22Rv1 (cell line): Measurements from ENCODE around the gene HS6ST3.

ENCODE experiments used
- H3K27ac ChIP-seq: fragments of 450-650 bp; 2 replicates; pipeline ENCODE4 v1.5.1; 2017
- ZFX ChIP-seq: fragments of 450-650 bp; IDR thresholded peaks from 2 replicates; pipeline ENCODE4 v1.6.1; 2017; ENCODE audit warnings: antibody characterized with exemption, borderline replicate concordance
- TF ChIP-seq, protein P1 (sequence below): fragments of 450-650 bp; IDR thresholded peaks from 2 replicates; pipeline ENCODE4 v1.5.1; 2017; ENCODE audit warnings: mild to moderate bottlenecking

HS6ST3 gene

DNA sequence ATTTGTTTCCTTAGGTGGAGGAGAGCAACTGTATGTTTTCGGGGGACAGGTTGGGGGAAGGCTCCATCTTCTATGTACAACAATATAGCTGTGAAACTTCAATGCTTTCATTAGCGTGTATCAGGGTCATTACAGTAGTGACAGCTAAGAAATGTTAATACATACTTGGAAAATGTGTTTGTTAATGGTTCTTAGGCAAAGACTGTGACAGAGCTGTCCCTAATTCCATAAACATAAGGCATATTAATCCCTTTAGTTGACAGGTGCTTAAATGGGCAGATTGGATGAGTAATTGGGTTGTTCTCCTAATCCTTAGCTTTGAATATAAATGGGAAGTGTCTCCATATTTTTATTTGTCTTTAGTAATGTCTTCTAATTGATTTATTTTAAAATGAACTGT lies 313.7 kb downstream of the HS6ST3 start:
- TF ChIP-seq ZFX = no peak
- TF ChIP-seq, protein P1, sequence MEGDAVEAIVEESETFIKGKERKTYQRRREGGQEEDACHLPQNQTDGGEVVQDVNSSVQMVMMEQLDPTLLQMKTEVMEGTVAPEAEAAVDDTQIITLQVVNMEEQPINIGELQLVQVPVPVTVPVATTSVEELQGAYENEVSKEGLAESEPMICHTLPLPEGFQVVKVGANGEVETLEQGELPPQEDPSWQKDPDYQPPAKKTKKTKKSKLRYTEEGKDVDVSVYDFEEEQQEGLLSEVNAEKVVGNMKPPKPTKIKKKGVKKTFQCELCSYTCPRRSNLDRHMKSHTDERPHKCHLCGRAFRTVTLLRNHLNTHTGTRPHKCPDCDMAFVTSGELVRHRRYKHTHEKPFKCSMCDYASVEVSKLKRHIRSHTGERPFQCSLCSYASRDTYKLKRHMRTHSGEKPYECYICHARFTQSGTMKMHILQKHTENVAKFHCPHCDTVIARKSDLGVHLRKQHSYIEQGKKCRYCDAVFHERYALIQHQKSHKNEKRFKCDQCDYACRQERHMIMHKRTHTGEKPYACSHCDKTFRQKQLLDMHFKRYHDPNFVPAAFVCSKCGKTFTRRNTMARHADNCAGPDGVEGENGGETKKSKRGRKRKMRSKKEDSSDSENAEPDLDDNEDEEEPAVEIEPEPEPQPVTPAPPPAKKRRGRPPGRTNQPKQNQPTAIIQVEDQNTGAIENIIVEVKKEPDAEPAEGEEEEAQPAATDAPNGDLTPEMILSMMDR = no peak
- no peak overlapping the region for H3K27ac ChIP-seq

DNA sequence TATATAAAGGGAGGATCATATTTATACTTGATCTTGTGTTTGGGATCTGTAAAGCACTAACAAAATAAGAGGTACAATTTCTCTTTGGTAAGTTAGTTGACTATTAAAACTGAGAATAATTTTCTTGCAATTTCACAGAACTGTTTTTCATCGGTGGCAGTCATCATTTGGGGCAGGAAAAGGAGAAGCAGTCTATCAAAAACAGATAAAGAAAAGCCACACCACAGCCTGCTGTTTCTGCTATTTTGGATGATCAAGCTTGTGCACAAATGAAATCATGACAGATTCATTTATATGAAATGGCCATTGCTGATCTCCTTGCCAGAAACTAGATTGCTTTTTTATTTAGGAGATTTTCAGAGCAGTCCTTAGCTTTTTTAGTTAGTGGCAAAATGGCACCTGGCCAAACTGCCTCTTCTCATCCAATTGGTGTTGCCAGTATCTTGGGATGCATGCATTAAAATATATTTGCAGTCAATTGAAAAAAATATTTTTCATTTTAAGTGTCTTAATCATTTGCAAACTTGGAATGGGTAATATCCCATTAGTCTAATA lies 326.0 kb downstream of the HS6ST3 start:
- H3K27ac ChIP-seq = no peak overlapping the region
- TF ChIP-seq ZFX = no peak
- TF ChIP-seq, protein P1 = no peak

DNA sequence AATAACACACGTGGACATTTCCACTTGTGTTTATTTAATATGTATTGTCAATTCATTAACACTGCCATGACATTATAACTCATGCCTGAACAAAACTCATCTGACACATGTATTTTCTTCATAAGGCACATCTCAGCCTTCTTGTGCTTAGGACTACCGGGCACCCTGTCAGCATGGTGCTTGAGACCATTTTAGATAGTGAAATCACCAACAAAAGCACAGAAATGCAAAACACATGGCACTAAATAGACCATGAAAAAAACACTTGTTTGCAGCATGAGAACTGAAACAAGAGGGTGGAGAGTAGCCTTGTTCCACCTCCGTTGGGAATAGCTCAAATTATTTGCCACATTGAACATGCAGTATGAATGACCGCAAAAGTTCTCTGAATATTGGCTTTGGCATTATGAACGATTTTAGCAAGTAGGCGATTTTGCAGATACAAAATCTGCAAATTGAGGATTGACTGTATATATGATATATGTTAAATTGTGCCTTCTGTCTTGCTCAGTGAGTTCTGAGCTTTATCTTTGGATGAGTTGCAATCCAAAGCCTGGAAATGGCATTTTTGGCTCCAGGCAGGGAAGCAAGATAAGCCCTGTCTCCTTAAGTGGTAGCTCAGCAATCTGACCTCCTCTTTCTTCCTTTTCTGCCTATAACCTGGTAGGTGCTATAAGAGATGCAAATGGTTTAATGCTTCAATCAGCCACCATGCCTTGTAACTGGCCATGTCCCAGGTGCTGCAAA lies 328.2 kb downstream of the HS6ST3 start:
- TF ChIP-seq, protein P1 = no peak
- no peak for TF ChIP-seq ZFX
- no peak overlapping the region for H3K27ac ChIP-seq

DNA sequence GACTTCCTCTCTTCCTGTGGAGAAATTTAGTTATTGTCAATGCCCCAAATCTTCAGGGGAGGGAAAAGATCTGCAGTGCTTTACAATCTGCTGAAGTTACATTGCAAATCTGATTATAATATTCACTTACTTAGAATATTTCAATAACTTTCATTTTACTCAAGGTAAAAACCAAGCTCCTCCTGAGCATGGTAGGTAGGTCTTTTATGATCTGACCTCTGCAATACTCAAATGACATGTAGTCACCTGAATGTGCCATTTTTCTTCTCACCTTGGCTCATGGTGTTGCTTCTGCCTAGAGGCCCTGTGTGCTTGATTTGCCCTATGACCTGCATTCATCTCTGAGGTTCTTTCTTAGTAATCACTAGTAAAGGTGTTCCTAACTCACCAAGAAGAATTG lies 331.4 kb downstream of the HS6ST3 start:
- no peak overlapping the region for H3K27ac ChIP-seq
- TF ChIP-seq, protein P1 = no peak
- no peak for TF ChIP-seq ZFX

DNA sequence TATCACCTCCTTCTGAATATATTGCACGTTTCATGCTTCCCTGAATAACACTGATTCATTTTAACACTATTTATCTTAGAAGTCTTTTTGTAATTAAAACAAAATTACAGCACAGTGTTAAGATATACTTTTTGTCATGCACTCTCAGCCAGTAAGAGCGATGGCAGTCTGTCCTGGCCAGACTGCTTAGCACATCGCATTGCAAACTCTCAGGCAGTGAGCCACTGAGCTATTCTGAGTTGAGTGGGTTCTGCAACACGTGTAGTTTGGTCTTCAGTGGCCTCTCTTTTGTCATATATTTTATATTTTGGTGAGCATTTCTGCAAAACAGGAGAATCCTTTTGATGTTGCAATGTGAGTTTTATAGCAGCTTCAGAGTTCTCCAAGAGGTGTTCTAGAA lies 332.1 kb downstream of the HS6ST3 start:
- TF ChIP-seq, protein P1 = no peak
- no peak for TF ChIP-seq ZFX
- no peak overlapping the region for H3K27ac ChIP-seq

DNA sequence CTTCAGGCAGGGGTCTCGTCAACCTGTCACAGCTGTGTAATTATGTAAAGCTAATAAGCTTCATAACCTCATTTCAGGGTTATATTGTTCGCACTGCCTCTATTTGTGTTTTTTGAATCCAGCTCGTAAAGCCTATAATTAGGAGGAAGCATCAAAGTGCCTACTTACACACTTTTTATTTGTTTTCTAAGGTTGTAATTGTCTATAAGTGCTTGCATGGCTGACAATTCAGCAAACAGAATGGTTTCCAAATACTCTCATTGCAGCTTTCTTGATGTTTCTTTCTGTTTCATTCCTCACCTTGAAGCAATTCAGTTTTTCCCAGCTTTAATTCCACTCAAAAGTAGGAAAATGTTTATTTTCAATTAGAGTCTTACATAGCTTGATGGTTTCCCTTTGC lies 336.3 kb downstream of the HS6ST3 start:
- H3K27ac ChIP-seq = no peak overlapping the region
- TF ChIP-seq, protein P1 = no peak
- no peak for TF ChIP-seq ZFX

DNA sequence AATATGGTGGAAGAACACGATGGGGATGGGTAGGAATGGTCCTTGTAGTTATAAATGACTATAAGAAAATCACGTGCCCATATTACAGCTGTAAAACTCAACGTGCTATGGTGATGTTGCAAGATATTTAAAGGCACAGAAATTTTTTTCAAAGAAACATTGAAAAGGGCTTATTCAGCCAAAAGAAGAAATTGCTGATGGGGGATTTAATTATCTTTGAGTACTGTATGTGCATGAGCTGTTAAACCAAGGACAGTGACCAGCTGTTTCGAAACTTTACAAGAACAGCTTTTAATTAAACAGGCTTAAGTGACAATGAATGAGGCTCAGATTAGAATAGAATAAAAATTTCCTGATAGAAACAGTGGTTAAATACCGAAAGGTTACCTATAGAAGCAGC lies 339.0 kb downstream of the HS6ST3 start:
- TF ChIP-seq, protein P1 = no peak
- no peak for TF ChIP-seq ZFX
- H3K27ac ChIP-seq = no peak overlapping the region
